ENCODE results near the gene APBA2.

DNA sequence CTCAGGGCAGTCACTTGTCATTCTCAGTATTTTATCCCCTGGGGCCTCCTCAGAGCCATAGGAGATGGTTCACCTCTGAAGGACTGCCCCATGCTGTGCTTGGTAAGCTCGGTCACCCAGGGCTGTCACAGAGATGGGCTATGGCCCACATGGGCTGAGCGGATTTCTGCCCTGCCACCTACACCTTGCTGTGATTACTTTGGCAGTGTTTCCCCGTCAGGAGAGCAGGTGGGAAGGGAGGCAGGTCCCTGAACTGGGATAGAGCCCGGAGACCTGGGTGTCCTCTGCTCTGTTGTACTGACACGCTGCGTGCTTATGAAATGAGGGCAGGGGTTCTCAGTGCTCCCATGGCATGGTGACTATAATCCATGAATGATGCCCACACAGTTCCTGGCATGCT lies 48.9 kb downstream of the APBA2 start:
- TF ChIP-seq, protein P1, sequence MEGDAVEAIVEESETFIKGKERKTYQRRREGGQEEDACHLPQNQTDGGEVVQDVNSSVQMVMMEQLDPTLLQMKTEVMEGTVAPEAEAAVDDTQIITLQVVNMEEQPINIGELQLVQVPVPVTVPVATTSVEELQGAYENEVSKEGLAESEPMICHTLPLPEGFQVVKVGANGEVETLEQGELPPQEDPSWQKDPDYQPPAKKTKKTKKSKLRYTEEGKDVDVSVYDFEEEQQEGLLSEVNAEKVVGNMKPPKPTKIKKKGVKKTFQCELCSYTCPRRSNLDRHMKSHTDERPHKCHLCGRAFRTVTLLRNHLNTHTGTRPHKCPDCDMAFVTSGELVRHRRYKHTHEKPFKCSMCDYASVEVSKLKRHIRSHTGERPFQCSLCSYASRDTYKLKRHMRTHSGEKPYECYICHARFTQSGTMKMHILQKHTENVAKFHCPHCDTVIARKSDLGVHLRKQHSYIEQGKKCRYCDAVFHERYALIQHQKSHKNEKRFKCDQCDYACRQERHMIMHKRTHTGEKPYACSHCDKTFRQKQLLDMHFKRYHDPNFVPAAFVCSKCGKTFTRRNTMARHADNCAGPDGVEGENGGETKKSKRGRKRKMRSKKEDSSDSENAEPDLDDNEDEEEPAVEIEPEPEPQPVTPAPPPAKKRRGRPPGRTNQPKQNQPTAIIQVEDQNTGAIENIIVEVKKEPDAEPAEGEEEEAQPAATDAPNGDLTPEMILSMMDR (IDR thresholded peaks at IDR 0.05), result no peak
- no peak for TF ChIP-seq EP300 (IDR thresholded peaks at IDR 0.05)
- TF ChIP-seq POLR2A (IDR thresholded peaks at IDR 0.05), result no peak
- TF ChIP-seq POLR2AphosphoS5 (IDR thresholded peaks at IDR 0.05), result no peak

All from stomach (tissue), 4 donors.